SIG-M5 (cell line): ENCODE measurements around the gene ASPDH.

ENCODE experiments used
- DNase-seq: peaks from one replicate; lab custom pipeline; 2025; lab: John Stamatoyannopoulos, UW

ASPDH gene

DNA sequence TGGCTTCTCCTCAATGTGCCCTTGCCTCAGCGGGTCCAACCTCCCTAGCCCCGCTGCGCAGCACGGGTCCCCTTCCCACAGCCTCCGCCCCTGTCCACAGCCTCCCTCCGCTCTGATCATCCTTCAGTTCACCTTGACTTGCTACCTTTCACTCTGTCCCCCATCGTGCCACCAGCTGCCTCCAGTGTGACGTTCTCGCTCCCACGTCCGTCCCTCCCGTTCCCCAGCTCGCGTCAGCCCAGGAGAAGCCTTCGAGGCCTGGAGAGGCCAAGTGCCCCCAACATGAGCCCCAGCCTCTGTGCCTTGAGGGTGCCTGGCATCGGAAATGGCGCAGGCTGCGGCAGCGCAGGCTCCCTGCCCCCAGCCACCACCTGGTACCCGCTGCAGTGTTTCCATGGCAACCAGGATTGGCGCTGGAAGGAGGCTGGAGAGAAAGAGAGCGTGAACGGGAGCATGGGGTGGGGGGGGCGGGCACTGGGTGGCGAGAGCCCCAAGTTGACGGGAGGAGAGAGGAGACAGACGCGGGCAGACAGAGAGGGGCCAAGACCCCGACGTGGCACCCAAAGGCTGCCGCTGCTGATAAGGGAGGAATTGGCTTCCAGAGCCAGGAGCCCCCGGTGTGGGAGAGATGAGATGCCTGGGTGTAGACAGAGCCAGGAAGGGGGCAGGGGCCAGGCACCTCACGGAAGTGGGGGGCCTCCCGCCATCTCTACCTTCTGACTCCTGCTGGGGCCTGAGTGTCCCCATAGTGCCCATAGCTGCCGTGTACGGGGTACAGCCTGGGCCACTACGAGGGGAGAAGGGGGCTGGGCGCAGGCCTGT is 844 bp upstream of the ASPDH start:
- no peak for DNase-seq

DNA sequence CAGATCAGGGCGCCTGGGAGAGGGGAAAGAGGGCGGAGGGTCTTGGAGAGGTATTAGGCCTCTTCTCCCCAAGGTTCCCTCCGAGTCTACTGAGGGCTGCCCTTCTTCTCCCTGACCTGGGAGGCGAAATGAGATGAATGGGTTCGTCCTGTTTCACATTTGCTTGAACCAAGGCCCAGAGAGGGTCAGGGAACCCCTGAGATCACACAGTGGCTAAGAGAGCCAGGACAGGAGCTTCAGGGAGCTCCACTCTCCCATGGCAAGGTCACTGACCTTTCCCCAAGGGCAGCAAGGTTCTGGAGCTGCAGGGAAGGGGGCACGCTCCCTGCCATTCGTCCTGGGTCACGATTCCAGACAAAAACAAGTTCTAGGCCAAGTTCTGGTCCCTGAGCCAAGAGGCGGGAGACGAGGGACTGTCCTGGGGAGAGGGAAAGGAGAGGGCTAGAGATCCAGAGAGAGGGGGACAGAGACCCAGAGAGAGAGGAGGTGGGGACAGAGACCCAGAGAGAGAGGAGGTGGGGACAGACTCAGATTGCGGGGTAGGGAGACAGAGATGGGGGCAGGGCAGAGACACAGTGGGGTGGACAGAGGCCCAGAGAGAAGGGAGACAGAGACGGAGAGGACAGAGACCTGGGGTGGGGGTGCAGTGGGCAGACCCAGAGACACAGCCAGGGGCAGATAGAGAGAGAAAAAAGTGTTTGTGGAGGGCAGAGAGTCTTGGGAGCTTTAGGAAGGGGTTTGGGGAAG is 541 bp downstream of the ASPDH start:
- DNase-seq: no peak

DNA sequence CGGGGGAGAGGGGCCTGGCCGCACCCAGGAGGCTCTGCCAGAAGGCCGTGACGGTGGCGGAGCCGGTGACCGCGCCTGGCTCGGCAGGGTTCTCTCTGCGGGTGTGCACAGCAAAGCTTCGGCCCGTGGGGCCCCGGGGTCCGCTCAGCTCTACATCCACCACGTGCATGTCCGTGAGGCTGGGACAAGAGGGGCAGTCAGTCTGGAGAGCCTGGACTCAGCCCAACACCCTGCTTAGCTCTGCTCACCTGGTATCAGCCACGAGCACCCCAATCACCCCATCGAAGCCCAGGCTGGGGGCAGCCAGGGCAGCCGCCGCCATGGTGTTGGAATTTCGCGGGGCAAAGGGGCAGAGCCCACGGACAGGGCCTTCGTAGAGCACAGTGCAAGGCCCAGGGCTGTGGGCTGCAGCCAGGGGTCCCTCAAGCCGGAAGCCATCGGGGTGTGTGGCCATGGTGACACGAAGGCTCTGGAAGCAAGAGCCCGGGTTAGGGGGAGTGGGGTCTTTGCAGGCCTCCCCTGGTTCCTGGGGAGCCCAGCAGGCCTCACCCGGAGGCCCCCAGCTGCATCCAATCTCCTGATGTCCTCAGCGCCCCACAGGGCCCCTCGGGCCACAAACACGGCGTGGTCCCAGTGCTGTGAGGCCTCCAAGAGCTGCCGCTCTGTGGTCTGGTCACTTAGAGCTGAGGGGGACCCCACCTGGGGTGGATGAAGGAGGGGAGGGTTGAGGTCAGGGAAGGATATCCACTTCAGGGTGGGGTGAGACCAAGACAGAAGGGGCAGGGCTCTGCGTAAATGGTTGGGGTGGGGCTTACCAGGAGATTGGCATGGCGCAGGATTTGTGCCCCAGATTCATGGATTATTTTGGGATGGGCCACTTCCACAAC is 1.4 kb downstream of the ASPDH start:
- no peak for DNase-seq

DNA sequence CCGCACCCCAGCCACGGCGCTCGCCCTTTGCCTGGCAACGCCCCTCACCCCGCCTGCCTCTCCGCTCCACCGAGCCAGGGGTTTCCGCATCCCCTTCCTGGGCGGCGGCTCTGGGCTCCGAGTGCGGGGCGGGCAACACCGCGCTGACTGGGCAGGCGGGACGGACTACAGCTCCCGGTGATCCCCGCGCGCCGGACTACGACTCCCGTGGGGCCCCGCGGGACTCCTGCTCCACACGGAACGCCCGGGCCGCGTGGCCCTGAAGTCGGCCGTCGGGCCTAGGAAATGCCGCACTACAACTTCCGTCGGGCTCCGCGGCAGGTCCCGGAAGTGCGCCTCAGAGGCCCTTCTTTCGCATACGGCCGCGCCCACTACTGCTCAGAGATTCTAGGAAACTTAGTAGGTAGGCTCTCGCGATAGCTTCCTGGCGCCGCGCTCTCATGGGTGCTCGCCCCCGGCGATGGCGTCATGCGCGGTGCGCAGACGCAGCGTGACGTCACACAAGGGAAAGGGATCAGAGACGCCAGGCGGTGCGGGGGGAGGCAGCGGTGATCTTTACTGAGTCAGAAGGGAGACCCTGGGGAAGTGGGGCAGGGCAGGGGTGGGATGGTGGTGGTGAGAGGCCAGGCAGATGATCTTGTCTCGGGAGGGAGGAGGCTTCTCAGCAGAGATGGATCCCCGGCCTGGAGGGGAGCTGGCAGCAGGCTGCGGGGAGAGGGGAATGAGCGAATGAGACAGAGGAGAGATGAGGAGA is 2.5 kb downstream of the ASPDH start, which contains the start of gene JOSD2:
TSS of gene JOSD2 (minus strand) at position 123 of the 754 bp plus-strand sequence. CDS start 760 bp downstream, outside the sequence.
- DNase-seq: peak; percentile 94

DNA sequence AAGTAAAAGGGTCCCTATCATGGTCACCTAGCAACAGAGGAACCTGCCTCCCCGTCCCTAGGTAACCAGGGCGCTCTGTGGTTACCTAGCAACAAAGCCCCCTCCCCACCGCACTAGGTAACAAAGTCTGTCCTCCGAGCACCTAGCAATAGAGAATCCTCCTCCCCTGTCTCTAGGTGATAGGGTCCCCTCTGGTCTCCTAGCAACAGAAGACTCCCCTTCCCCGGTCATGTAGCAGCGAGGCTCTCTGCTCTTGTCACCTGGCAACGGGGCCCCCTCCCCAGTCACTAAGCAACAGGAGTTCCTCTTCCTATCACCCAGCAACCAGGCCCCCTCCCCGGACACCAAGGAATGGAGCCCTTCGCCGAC is 3.0 kb downstream of the ASPDH start:
- no peak for DNase-seq

DNA sequence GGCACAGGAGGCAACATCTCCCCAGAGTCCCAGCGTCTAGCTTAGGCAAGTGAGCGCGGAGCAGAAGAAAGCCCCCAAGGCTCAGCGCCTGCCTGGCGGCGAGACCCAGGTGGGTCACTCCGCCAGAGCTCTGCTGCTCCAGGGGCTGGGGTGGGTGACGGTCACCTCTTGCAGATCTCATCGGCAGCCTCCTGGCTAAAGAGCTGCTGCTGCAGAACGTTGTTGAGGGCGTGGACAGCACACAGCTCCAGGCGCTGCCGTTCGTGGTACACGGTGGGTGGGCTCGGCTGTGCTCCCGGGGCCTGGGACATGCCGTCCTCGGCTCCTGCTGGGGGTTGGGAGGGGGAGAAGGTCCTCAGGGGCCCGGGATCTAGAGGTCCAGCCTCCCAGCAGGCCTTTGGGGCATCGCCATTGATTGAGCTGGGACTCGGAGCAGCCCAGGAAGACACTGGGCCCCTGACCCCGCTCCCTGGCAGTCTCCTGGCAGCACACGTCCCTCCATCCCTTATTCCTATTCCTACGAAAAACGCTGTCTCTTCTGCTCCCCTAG is 3.5 kb downstream of the ASPDH start:
- no peak for DNase-seq

DNA sequence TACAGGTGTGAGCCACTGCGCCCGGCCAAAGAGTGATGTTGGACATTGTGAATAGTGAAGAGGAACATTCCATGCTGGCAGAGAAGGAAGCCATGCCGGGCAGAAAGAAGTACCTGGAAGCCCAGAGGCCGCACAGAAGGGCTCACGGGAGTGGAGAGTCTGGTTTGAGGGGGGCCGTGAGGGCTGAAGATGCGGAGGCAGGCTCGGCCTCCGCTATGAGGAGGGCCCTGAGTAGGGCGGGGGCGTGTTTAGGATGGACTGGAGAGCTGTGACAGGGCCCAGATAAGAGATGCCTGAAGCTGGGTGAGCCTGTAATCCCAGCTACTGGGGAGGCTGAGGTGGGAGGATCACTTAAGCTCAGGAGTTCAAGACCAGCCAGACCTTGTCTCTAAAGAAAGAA is 4.3 kb downstream of the ASPDH start:
- no peak for DNase-seq

DNA sequence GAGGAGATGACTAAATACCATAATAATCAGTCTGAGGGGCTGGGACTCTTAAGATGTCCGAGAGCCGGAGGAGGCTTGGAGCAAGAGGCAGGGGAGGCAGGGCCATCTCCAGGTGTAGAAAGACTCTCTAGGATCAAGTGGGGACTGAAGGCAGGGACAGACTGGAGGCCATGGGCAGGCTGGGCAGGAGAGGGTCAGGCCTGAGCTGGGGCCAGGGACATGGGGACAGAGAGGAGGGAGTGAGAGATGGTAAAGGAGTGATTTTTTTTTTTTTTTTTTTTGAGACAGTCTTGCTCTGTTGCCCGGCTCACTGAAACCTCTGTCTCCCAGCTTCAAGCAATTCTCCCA is 4.9 kb downstream of the ASPDH start:
- DNase-seq: no peak

DNA sequence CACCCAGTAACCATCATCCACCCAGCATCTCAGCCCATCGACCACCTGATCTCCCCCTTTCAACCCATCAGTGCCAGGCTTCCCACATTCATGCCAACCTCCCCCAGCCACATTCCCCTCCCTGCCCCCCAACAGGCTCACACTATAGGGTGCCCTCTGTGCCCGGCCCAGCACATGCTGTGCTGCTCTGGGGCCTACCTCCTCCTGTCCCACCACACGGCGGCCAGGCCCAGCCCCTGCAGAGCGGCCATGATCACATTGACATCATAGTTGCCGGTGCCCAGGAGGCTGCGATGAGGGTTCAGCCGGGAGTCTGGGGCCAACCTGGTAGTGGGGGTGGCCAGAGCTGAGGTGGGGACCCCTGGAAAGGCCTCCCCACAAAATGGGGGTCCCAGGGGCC is 6.3 kb downstream of the ASPDH start:
- no peak for DNase-seq

DNA sequence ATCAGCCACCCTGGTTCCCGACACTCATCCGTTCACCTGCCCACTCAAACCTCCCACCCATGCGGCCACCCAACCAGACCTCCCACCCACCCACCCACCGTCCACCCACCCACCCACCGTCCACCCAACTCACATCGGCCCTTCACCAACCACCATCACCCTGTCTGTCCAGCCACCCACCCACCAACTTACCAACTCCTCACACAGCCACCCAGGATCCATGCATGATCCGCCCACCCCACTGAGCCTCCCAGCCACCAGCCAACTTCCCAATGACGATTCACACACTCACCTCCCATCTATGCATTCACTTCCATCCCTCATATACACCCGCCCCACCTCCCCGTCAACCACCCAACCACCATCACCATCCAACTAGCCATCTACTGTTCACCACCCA is 7.0 kb downstream of the ASPDH start:
- no peak for DNase-seq

DNA sequence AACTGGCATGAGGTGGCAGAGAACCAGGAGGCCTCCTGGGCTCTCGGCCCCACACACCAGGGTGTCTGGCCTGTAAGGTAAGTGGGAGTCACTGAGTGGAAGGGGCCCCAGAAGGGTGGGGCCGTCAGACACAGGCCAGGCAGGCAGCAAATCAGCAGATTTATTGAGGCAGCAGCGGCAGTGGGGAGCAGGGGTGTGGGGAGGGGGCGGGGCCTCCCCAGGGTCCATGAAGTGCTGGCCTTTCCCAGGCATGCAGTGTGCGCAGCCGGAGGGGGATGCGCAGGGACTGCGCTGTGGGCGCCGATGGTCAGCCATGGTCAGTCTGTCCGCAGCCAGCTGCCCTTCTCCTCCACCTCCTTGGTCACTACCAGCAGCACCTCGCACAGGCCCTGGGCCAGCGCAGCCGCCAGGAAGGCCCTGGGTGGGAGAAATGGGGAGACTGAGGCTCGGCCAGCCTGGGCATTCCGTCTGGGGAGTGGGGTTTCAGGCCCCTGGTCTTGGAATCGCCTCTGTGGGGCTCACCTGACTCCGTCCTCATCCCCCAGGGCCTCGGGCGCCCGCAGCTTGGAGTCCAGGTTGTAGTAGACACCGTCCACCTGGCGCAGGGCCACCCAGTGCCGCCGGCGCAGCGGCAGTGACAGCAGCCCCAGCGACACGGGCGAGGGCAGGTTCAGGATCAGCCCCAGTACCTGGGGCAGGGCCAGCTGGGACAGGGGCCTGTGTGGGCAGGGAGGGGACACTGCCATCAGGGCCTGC is 7.7 kb downstream of the ASPDH start:
- no peak for DNase-seq

DNA sequence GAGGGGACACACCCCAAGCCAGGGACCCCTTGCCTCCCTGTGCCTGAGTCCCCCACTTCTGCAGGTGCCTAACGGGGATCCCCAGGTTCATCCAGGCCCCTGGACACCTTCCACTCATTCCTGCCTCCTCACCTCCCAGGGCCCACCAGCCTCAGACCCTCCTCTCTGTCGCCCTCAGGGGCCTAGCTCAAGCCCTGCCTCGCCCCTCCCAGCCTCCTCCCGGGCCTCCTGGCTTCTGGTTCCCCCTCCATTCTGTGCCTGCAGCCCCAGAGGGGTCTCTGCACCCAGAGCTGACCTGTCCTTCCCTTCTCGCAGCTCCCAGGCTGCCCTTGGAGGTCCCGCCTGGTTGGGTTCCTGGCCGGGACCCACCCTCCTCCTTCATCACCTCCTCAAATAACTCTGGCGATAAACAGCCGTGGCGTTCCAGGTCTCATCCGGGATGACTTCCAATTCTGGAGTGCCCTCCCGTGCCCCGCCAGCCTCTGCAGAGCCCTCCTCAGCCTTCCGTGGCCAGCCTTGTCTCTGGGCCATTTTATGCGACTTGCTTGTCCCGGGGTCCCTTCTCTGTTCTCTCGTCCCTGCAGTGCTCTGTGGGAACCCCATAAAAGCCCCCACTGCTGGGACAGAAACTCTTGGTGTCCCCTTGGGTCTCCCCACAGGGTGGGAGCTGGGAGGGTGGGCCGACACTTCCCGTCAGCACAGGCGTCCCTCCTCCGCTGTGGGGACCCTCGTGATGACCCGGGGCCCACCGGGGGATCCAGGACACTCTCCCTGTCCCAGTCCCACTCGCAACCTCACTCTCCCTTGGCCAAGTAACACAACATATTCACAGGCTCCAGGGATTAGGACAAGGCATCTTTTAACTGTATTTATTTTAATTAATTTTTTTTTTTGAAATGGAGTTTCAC is 11.9 kb downstream of the ASPDH start:
- DNase-seq: no peak

DNA sequence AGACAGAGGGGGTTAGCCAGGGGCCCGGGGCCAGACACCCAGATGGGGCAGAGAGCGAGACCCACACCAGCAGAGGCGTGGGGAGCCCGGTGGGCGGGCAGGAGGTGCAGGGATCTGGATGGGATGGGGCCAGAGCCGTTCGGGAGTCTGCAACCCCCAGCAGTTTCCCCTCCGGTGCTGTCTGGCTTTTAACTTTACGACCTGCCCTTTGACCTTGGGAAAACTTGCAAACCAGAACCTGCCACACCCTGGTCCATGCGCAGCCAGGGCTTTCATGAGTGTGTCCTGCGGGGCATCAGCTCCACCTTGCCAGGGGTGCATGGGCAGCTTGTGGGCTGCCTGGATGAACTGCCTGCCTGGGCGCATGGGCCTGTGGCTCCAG is 12.5 kb downstream of the ASPDH start:
- no peak for DNase-seq

DNA sequence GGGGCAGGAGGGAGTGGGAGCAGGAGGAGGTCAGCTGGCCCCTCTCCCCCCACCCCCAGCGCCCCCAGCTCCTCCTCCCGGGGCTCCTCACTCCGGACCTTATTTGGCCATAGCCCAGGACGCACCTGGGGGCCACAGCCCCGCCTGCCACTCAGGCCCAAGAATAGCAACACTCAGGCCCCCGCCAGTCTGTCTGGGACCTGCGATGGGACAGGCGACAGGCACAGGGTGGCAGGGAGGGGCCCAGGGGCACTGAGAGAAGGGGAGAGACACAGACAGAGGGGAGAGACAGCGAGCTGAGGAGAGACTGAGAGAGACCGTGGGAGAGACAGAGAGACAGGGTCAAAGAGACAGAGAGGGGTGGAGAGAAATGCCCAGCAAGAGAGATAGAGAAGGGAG is 13.0 kb downstream of the ASPDH start:
- DNase-seq: no peak

DNA sequence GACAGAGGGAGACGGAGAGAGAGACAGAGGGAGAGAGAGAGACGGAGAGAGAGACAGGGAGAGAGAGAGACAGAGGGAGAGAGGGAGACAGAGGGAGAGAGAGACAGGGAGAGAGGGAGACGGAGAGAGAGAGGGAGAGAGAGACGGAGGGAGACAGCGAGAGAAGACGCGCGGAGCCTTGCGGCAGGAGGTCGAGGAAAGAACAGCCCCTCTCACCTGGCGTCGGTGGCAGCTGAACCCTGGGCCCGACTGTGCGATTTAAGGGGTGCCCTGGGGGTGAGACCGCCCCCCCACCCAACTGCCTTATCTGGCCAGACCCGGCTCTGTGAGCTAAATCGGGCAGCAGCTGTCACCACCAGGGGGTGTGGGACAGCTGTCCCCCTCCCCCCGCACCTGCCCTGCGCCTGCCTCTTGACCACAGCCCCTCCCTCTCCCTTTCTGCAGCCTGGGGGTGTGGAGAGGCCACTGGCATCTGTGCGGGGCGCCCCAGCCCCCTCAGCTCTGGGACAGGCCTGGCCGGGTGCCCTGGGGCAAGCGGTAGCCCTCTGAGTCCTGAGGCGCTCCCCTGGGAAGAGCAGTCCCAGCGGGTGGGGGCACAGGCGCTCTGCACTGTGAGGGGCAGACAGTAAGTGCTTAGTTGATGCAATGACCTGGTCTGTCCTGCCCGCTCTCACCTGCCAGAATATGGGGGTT is 13.5 kb downstream of the ASPDH start:
- DNase-seq: no peak

DNA sequence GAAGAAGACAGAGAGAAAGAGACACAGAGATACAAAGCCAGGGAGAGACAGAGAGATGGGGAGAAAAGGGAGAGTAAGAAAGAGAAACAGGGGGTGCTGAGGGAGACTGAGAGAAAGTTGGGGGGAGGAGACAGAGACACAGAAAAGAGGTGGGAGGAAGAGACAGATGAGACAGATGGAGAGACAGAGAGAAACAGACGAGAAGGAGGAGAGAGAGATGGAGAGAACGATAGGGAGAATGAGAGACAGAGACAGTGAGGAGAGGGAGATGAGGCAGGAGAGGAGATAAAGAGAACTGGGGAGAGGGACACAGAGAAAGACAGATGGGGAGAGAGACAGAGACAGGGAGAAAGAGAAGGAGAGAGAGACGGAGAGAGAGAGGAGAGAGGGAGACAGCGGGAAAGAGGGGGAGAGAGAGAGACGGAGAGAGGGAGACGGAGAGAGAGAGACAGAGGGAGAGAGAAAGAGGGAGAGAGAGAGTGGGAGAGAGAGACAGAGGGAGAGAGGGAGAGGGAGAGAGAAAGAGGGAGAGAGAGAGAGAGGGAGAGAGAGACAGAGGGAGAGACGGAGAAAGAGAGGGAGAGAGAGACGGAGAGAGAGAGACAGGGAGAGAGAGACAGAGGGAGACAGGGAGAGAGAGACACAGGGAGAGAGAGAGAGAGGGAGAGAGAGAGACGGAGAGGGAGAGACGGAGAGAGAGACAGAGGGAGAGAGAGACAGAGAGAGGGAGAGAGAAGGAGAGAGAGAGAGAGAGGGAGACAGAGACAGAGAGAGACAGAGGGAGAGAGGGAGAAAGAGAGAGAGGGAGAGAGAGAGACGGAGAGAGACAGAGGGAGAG is 15.3 kb downstream of the ASPDH start:
- no peak for DNase-seq

DNA sequence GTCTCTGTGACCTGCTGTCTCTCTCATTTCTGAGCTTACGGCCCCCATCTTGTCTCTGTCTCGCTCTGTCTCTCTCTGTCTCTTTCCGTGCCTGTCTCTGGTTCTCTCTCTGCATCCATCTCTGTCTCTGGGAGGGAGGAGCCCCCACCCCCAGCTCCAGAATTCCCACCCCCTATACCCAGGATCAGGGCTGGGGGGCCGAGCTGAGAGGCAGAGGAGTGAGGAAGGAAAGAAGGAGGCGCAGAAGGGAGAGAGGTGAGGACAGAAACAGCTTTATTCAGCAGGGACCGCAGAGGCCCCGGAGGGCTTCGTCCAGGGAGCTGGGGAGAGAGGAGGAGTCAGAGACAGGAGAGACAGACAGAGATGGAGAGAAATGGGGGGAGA is 16.7 kb downstream of the ASPDH start:
- DNase-seq: no peak
